Activated naive CD4-positive, alpha-beta T cell treated with anti-CD3 and anti-CD28 coated beads, Interleukin-2, amount 50 U/mL, for 72 hours (primary cell): ENCODE results near the gene TIMM23B. TPM values are rescaled to one million over a fixed set of nuclear protein-coding genes. Genes with fewer than 3 reads are reported as not detected.
"Not testable (repeated sequence)": the region's sequence is repeated elsewhere in the genome, so short reads cannot be mapped to it uniquely, and the experiment has no call there.

ENCODE experiments used
- ATAC-seq, 2 donors: fragments of 150-1000 bp; cut with Tn5 transposase; 2 replicates each; pipeline ENCODE4 v1.10.0; 2021; ENCODE audit warnings: mild to moderate bottlenecking in 2 of 2, moderate library complexity in 2 of 2
- DNase-seq, 2 donors: peaks; one replicate each; pipeline ENCODE4 v3.0.0; 2021 to 2022; ENCODE audit warnings: low spot score in 2 of 2
- H3K27ac Mint-ChIP-seq, 2 donors: one replicate each; pipeline ENCODE4 v1.8.0; 2022; ENCODE audit warnings: mild to moderate bottlenecking in 2 of 2, mixed read lengths in 2 of 2
- H3K36me3 Mint-ChIP-seq, 2 donors: one replicate each; pipeline ENCODE4 v1.8.0; 2022; ENCODE audit warnings: mixed read lengths in 2 of 2
- H3K9me3 Mint-ChIP-seq, 2 donors: one replicate each; pipeline ENCODE4 v1.8.0; 2022; ENCODE audit warnings: mixed read lengths in 2 of 2
- total RNA-seq, 2 donors: library from RNA; stranded (reverse); gene quantifications; one replicate each; pipeline ENCODE4 v1.2.3, GENCODE V29; 2022

Gene TIMM23B
- total RNA-seq, 2 donors from 2014 or later: 18.9 to 23.3 TPM

GRCh38 chr10:49952006-49952405 is 10.2 kb downstream of the TIMM23B start:
- H3K27ac Mint-ChIP-seq, H3K36me3 Mint-ChIP-seq, H3K9me3 Mint-ChIP-seq, ATAC-seq, DNase-seq: not testable (repeated sequence)

- not testable (repeated sequence) for H3K9me3 Mint-ChIP-seq, H3K27ac Mint-ChIP-seq, H3K36me3 Mint-ChIP-seq, DNase-seq
- ATAC-seq: peak in 1 of 2 donors; percentile 35
These were observed 11.3 kb downstream of the TIMM23B start for GRCh38 chr10:49953122-49953521.

GRCh38 chr10:49970331-49970857 is 28.5 kb downstream of the TIMM23B start:
- not testable (repeated sequence) for H3K9me3 Mint-ChIP-seq, ATAC-seq, H3K36me3 Mint-ChIP-seq, DNase-seq, H3K27ac Mint-ChIP-seq

GRCh38 chr10:49971466-49971865 is 29.6 kb downstream of the TIMM23B start:
- DNase-seq, H3K27ac Mint-ChIP-seq, H3K36me3 Mint-ChIP-seq, ATAC-seq, H3K9me3 Mint-ChIP-seq: not testable (repeated sequence)

GRCh38 chr10:49972094-49972493 is 30.2 kb downstream of the TIMM23B start:
- not testable (repeated sequence) for H3K9me3 Mint-ChIP-seq, H3K36me3 Mint-ChIP-seq, ATAC-seq, H3K27ac Mint-ChIP-seq, DNase-seq

- DNase-seq, H3K27ac Mint-ChIP-seq, H3K9me3 Mint-ChIP-seq, ATAC-seq, H3K36me3 Mint-ChIP-seq: not testable (repeated sequence)
These were observed 35.9 kb downstream of the TIMM23B start for GRCh38 chr10:49977756-49978155.

GRCh38 chr10:49987207-49987606 is 45.4 kb downstream of the TIMM23B start:
- H3K27ac Mint-ChIP-seq, ATAC-seq, H3K9me3 Mint-ChIP-seq, H3K36me3 Mint-ChIP-seq, DNase-seq: not testable (repeated sequence)

GRCh38 chr10:49988376-49988775 is 46.5 kb downstream of the TIMM23B start, which contains the start of gene AGAP6:
Gene AGAP6 (plus strand): TSS chr10:49988406. CDS start chr10:49988716, 310 bp downstream.
- H3K36me3 Mint-ChIP-seq, DNase-seq, H3K27ac Mint-ChIP-seq, H3K9me3 Mint-ChIP-seq, ATAC-seq: not testable (repeated sequence)

- H3K9me3 Mint-ChIP-seq, DNase-seq, H3K36me3 Mint-ChIP-seq, ATAC-seq, H3K27ac Mint-ChIP-seq: not testable (repeated sequence)
These were observed 53.5 kb downstream of the TIMM23B start for GRCh38 chr10:49995321-49995720.

GRCh38 chr10:50014024-50014423 is 72.2 kb downstream of the TIMM23B start:
- H3K9me3 Mint-ChIP-seq, H3K27ac Mint-ChIP-seq, DNase-seq, H3K36me3 Mint-ChIP-seq, ATAC-seq: not testable (repeated sequence)

- H3K27ac Mint-ChIP-seq, ATAC-seq, DNase-seq, H3K36me3 Mint-ChIP-seq, H3K9me3 Mint-ChIP-seq: not testable (repeated sequence)
These were observed 73.9 kb downstream of the TIMM23B start for GRCh38 chr10:50015596-50016220.

GRCh38 chr10:50016926-50017325 is 75.1 kb downstream of the TIMM23B start:
- H3K36me3 Mint-ChIP-seq, ATAC-seq, H3K9me3 Mint-ChIP-seq, H3K27ac Mint-ChIP-seq, DNase-seq: not testable (repeated sequence)

- not testable (repeated sequence) for H3K27ac Mint-ChIP-seq, ATAC-seq, H3K9me3 Mint-ChIP-seq, H3K36me3 Mint-ChIP-seq, DNase-seq
These were observed 75.8 kb downstream of the TIMM23B start for GRCh38 chr10:50017646-50018045.

- H3K9me3 Mint-ChIP-seq, H3K36me3 Mint-ChIP-seq, ATAC-seq, H3K27ac Mint-ChIP-seq, DNase-seq: not testable (repeated sequence)
These were observed 77.4 kb downstream of the TIMM23B start for GRCh38 chr10:50019279-50019678.

- ATAC-seq, H3K9me3 Mint-ChIP-seq, DNase-seq, H3K36me3 Mint-ChIP-seq, H3K27ac Mint-ChIP-seq: not testable (repeated sequence)
These were observed 78.7 kb downstream of the TIMM23B start for GRCh38 chr10:50020451-50021024.

- Mint-ChIP-seq H3K27ac (peak overlapping the region in 1 of 2 donors; percentile 55), H3K36me3 (peaks cover 0 to 12% of the 10 kb centered on the region in 2 donors), H3K9me3 (no peaks in the 10 kb centered on the region)
- DNase-seq: no peak
- no peak for ATAC-seq
These were observed 79.8 kb downstream of the TIMM23B start for GRCh38 chr10:50021646-50022045.
